ENCODE data around the gene OR10H1. TPM values are rescaled to one million over a fixed set of nuclear protein-coding genes. Genes with fewer than 3 reads are reported as not detected.
"Not testable (repeated sequence)": the region's sequence is repeated elsewhere in the genome, so short reads cannot be mapped to it uniquely, and the experiment has no call there.

OR10H1 gene
- total RNA-seq, 2 experiments from 2014 or later = not detected

DNA sequence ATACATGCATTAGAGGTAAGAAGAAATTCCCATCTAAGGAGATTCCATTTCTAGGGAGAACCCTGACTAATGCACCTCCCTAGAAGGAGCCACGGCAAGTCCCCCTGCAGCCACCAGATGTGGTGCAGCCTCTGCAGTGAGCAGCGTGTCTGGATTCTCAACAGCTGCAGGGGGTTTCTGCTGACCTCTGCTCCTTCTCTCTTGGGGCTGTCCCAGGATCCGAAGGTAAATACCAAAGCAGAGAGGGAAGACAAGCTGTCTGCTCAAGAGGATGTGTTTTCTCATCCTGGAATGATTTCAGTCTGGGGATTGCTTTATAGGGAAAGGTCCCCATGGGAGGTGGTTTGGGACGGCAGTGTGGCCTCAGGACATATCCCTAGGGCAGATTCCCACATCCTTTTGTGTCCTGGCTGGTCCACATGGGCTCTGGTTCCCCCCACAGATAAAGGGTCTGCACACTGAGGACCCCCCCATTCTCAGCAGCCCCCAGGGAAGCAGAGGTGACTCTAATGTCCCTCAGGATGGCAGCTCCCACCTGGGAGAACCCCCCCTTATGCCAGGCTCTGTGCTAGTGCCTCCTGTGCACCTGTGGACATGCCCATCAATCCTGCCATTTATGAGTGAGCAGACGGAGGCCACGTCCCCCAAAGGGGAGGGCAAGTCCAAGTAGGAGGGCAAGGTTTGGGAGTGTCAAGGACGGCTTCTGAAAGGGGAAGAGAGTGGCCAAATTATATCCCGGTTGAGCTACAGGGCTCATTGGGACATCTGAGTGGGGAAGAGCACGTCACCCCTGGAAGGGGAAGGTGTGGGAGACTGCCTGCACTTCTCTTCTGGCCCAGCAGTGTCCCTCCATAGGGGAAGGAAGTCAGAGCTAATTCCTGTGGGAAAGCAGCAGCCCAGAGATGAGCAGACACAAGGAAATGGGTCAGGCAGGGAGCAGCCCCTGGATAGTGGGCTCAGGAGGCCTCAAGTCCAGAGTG lies 38.2 kb downstream of the OR10H1 start:
- DNase-seq = no peak
- Mint-ChIP-seq H3K9me3 (no peaks in the 10 kb centered on the region), H3K4me1 (no peaks in the 10 kb centered on the region), H3K36me3 (no peaks in the 10 kb centered on the region), H3K4me3 (no peak overlapping the region), H3K27me3 (peaks cover 4% of the 10 kb centered on the region), H3K27ac (no peak overlapping the region)
- POLR2A ChIA-PET = no interaction called here
- ATAC-seq (ENCODE audit: low read depth) = no peak

DNA sequence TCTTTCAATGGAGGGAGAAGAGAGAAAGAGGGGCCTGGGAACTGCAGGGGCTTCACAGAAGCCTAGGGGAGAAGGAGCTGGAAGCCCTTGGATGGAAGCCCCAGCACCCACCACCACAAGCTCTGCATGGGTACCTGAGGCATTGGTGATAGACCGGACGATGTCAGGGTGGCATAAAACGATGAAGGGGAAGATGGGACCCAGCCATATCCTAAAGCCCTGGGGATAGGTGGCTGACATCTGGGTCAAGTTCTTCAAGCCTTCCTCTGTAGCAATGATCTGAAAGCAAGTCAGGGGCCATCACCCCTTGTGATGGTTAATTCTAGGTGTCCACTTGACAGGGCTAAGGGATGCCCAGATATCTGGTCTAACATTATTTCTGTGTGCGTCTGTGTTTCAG lies 39.2 kb downstream of the OR10H1 start:
- no peaks in the 10 kb centered on the region for H3K36me3 Mint-ChIP-seq
- no peak for DNase-seq
- no peaks in the 10 kb centered on the region for H3K4me1 Mint-ChIP-seq
- H3K9me3 Mint-ChIP-seq = no peaks in the 10 kb centered on the region
- no peak overlapping the region for H3K4me3 Mint-ChIP-seq
- H3K27me3 Mint-ChIP-seq = peaks cover 5% of the 10 kb centered on the region
- no peak for ATAC-seq (ENCODE audit: low read depth)
- POLR2A ChIA-PET = no interaction called here
- no peak overlapping the region for H3K27ac Mint-ChIP-seq

DNA sequence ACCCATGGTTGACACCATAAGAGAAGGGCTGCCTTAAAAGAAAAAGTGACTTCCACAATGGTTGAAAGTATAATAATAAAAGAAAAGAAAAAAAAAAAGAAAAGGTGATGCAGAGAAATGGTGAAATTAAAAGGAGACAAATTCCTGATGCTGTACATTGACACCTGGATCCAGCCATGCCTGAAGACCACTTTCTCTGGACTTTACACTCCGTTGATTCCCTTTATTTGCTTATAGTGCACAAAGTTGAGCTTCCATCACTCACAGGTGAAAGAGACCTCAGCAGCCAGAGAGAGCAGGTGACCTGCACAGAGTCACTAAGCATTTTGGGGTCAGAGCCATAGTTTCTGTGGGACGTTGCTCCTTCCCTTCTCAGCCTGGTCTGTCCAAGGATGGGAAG lies 40.2 kb downstream of the OR10H1 start:
- Mint-ChIP-seq H3K36me3 (no peaks in the 10 kb centered on the region), H3K9me3 (no peaks in the 10 kb centered on the region)
- no peak for ATAC-seq (ENCODE audit: low read depth)

DNA sequence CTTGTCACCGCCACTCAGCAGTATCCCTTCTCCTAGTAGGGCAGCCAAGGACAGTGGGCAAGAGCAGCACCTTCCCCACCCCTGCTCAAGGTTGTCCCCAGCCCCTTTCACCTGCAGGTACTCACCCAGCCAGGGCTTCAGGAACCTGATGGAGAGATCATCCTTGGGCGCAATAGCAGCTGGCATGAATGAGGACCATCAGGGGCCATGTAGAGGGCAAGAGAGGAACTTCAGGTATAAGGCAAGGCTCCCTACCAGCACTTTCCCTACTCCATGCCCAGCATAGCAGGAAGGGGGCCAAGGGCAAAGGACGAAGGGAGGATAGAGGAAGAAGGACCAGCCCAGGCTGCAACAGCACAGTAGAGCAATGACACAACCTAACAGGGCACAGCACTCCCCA lies 41.3 kb downstream of the OR10H1 start:
- DNase-seq; H3K36me3 Mint-ChIP-seq; H3K9me3 Mint-ChIP-seq; ATAC-seq (ENCODE audit: low read depth); H3K27ac Mint-ChIP-seq; H3K27me3 Mint-ChIP-seq; H3K4me3 Mint-ChIP-seq; H3K4me1 Mint-ChIP-seq; POLR2A ChIA-PET: not testable (repeated sequence)

More for the DNA sequence above, 40.2 kb downstream of the OR10H1 start:
- Mint-ChIP-seq H3K27ac (no peak overlapping the region), H3K27me3 (peaks cover 8% of the 10 kb centered on the region), H3K4me1 (no peaks in the 10 kb centered on the region), H3K4me3 (no peak overlapping the region)
- POLR2A ChIA-PET = no interaction called here
- no peak for DNase-seq

DNA sequence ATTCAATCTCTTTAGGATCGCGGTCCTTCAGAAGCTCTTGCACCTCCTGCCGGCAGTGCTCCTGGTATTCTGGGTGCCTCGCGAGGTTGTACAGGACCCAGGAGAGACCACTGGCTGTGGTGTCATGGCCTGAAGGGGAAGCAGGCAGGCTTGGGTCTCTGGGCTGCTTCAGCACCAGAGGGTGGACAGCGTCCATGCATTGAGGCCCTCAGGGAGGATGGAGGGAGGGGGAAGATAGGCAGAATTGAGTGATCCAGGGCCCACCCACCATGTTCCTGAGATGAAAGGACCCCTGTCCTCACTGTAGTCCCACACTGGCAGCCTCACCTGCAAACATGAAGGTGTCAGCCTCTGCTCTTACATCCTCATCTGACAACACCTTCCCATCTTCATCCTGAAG lies 45.9 kb downstream of the OR10H1 start:
- Mint-ChIP-seq H3K4me3 (no peak overlapping the region), H3K27me3 (peaks cover 17% of the 10 kb centered on the region), H3K4me1 (no peaks in the 10 kb centered on the region), H3K9me3 (no peaks in the 10 kb centered on the region), H3K27ac (no peak overlapping the region), H3K36me3 (no peaks in the 10 kb centered on the region)
- POLR2A ChIA-PET = no interaction called here
- ATAC-seq (ENCODE audit: low read depth) (no peak), DNase-seq (no peak)

DNA sequence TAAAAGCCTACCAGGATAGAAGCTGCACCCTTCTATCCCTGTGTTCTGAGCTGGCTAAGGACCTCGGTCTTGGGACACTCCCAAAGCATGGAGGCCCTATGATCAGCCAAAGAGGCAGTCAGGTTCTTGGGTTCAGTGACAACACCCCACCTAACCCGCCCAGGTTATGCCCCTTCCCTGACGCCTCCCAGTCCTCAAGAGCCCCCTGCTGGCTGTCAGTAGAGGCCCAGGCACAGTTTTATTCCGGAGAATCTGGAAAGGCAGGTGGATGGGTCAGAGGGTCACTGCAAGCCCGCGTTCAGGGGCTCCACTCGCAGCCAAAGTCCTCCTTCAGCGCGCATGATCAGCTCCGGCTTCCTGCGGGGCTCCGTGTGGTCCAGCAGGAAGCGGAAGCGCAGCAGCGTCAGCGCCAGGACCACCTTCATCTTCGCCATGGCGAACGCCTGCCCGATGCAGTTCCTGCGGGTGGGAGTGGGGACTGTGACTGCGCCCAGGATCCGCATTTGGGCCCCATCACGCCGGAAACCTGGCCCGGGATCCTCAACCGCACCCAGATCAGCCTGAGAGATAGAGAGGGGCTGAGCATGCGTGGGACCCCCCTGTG lies 55.4 kb downstream of the OR10H1 start:
- ATAC-seq (ENCODE audit: low read depth) (no peak), DNase-seq (no peak)
- no peak overlapping the region for H3K4me3 Mint-ChIP-seq
- peaks cover 5% of the 10 kb centered on the region for H3K4me1 Mint-ChIP-seq
- peaks cover 5% of the 10 kb centered on the region for H3K9me3 Mint-ChIP-seq
- peaks cover 39% of the 10 kb centered on the region for H3K27me3 Mint-ChIP-seq
- POLR2A ChIA-PET = no interaction called here
- H3K27ac Mint-ChIP-seq = no peak overlapping the region
- no peaks in the 10 kb centered on the region for H3K36me3 Mint-ChIP-seq

DNA sequence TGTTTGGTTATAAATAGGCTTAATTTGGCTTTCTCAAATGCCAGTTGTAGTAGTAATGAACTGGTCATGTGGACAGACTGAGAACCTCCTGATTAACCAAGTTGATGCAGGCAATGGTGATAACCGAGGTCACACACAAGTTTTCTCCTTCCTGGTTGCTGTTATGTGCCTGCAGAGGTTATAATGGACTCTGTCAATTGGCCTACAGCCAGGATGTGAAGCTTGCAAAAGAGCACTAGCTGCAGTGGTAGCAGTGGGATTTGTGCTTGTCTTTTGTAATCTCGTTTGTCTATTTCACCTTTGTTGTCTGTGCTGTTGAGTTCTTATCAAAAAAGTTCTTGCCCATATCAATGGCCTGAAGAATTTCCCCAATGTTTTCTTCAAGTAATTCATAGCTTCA lies 57.1 kb downstream of the OR10H1 start:
- H3K4me1 Mint-ChIP-seq = peaks cover 5% of the 10 kb centered on the region
- no peaks in the 10 kb centered on the region for H3K36me3 Mint-ChIP-seq
- peaks cover 44% of the 10 kb centered on the region for H3K27me3 Mint-ChIP-seq
- ATAC-seq (ENCODE audit: low read depth) = no peak
- POLR2A ChIA-PET = no interaction called here
- no peak overlapping the region for H3K27ac Mint-ChIP-seq
- peaks cover 5% of the 10 kb centered on the region for H3K9me3 Mint-ChIP-seq
- DNase-seq = no peak
- no peak overlapping the region for H3K4me3 Mint-ChIP-seq

Other genes starting within 250 kb of the OR10H1 start
- not detected for gene CYP4F8, start 200.4 kb downstream of the OR10H1 start, total RNA-seq
- not detected for gene CYP4F3, start 174.8 kb downstream of the OR10H1 start, total RNA-seq
- 1 to 10 TPM; 2.4 to 3.1 TPM for gene CYP4F12, start 142.6 kb downstream of the OR10H1 start, total RNA-seq
- gene OR10H2, start 87.6 kb downstream of the OR10H1 start, total RNA-seq = not detected
- gene OR10H3, start 77.7 kb downstream of the OR10H1 start, total RNA-seq = not detected
- not detected for gene OR10H5, start 28.0 kb downstream of the OR10H1 start, total RNA-seq
- gene CYP4F2, start 82.4 kb upstream of the OR10H1 start, total RNA-seq = under 1 TPM in 1 of 2 experiments, not detected in 1; 0.33 TPM
- gene CYP4F11, start 118.9 kb upstream of the OR10H1 start, total RNA-seq = not detected
- not detected for gene OR10H4, start 133.3 kb upstream of the OR10H1 start, total RNA-seq